C4-2B (cell line): ENCODE measurements around the gene GBP2.

Experiments
- ZFX ChIP-seq: fragments of 450-650 bp; IDR thresholded peaks from 2 replicates; pipeline ENCODE4 v1.6.1; 2017
- TF ChIP-seq, protein P1 (sequence below): fragments of 450-650 bp; conservative IDR thresholded peaks from 2 replicates; pipeline ENCODE4 v1.5.1; 2017; ENCODE audit warnings: mild to moderate bottlenecking

DNA sequence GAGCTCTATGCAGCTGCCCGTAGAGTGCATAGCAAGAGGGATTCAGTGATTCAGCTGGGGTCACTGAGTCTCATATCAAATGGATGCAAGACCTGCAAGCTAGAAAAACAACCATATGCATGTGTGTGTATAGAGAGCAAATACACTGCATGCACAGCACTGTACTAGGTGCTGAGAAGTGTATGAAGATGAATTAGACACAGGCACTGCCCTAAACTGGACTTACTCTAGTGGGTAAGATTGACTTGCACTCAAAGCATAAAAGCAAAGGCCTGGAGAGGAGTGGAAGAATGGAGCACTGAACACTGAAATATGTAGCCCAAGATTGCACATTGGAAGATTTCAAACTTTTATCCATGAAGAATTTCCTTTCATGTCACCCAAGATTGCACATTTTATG is 55.4 kb downstream of the GBP2 start:
- TF ChIP-seq, protein P1, sequence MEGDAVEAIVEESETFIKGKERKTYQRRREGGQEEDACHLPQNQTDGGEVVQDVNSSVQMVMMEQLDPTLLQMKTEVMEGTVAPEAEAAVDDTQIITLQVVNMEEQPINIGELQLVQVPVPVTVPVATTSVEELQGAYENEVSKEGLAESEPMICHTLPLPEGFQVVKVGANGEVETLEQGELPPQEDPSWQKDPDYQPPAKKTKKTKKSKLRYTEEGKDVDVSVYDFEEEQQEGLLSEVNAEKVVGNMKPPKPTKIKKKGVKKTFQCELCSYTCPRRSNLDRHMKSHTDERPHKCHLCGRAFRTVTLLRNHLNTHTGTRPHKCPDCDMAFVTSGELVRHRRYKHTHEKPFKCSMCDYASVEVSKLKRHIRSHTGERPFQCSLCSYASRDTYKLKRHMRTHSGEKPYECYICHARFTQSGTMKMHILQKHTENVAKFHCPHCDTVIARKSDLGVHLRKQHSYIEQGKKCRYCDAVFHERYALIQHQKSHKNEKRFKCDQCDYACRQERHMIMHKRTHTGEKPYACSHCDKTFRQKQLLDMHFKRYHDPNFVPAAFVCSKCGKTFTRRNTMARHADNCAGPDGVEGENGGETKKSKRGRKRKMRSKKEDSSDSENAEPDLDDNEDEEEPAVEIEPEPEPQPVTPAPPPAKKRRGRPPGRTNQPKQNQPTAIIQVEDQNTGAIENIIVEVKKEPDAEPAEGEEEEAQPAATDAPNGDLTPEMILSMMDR = no peak
- TF ChIP-seq ZFX = no peak
